Astrocyte (in vitro differentiated cells and primary cell): Measurements from ENCODE around the gene LSM14A.
"Not testable (repeated sequence)": the region's sequence is repeated elsewhere in the genome, so short reads cannot be mapped to it uniquely, and the experiment has no call there.

Source experiments
- CTCF ChIP-seq: IDR thresholded peaks from 2 replicates; pipeline ENCODE4 v1.5.1; 2011; ENCODE audit warnings: low read depth, mild to moderate bottlenecking, inconsistent platforms, low read length, moderate library complexity; ENCODE audit not compliant: insufficient read depth
- EZH2 ChIP-seq: IDR thresholded peaks from 2 replicates; pipeline ENCODE4 v1.6.1; 2012; ENCODE audit warnings: mild to moderate bottlenecking, low read length, inconsistent platforms; ENCODE audit not compliant: insufficient read depth

- TF ChIP-seq CTCF, EZH2: not testable (repeated sequence)
These were observed 12.8 kb upstream of the LSM14A start for GRCh38 chr19:34159541-34159940.
